CD4-positive, alpha-beta T cell (primary cell): Measurements from ENCODE around the gene SYTL2. TPM values are rescaled to one million over a fixed set of nuclear protein-coding genes. Genes with fewer than 3 reads are reported as not detected.

ENCODE experiments used
- ATAC-seq: fragments of 200-7000 bp; cut with Tn5 transposase; one replicate; pipeline ENCODE4 v1.10.0; 2022; ENCODE audit warnings: mild to moderate bottlenecking; ENCODE audit not compliant: poor library complexity
- CTCF ChIA-PET: fragments of 350-600 bp; sonication (Branson Sonifier 250); formaldehyde crosslinking; loops from one replicate; lab custom pipeline; 2021; ENCODE audit warnings: antibody characterized with exemption, inconsistent platforms; lab: Charles Lee
- POLR2A ChIA-PET: fragments of 350-600 bp; sonication (Branson Sonifier 250); formaldehyde crosslinking; loops from one replicate; lab custom pipeline; 2021; ENCODE audit warnings: antibody characterized with exemption, inconsistent platforms; lab: Charles Lee
- DNase-seq, 14 experiments: peaks; one replicate each; pipeline ENCODE4 v3.0.0-alpha.2; 2013 to 2020; ENCODE audit warnings: mixed read lengths in 2 of 14
- H3K27ac ChIP-seq, 2 donors: one replicate each; pipeline versions ENCODE4 v1.5.1 to v1.7.0; 2013; ENCODE audit warnings: low read length in 2 of 2, low read depth in 1 of 2, mild to moderate bottlenecking in 1 of 2
- H3K27me3 ChIP-seq, 2 experiments: 1 replicate in 1 of 2; 2 replicates in 1 of 2; pipeline versions ENCODE4 v1.6.1 to v1.7.0; 2013; ENCODE audit warnings: low read length in 2 of 2, control low read depth in 1 of 2, mild to moderate bottlenecking in 1 of 2, moderate library complexity in 1 of 2; ENCODE audit not compliant: insufficient read depth in 2 of 2, control insufficient read depth in 1 of 2
- H3K36me3 ChIP-seq: one replicate; pipeline ENCODE4 v1.6.1; 2013; ENCODE audit warnings: low read length, control low read depth; ENCODE audit not compliant: insufficient read depth
- H3K4me1 ChIP-seq: one replicate; pipeline ENCODE4 v1.6.1; 2013; ENCODE audit warnings: low read length, control low read depth; ENCODE audit not compliant: insufficient read depth
- H3K4me3 ChIP-seq: one replicate; pipeline ENCODE4 v1.5.1; 2013; ENCODE audit warnings: mild to moderate bottlenecking, low read length, moderate library complexity
- H3K9me3 ChIP-seq, 2 experiments: 1 replicate in 1 of 2; 2 replicates in 1 of 2; pipeline versions ENCODE4 v1.6.1 to v1.7.0; 2013; ENCODE audit warnings: low read length in 2 of 2, mild to moderate bottlenecking in 2 of 2, control low read depth in 1 of 2, moderate library complexity in 1 of 2; ENCODE audit not compliant: control insufficient read depth in 1 of 2, insufficient read depth in 1 of 2
- H3K27ac Mint-ChIP-seq: one replicate; pipeline ENCODE4 v1.8.0; 2020; ENCODE audit warnings: mixed read lengths
- H3K27me3 Mint-ChIP-seq: one replicate; pipeline ENCODE4 v1.8.0; 2021; ENCODE audit warnings: mixed read lengths
- H3K36me3 Mint-ChIP-seq: one replicate; pipeline ENCODE4 v1.8.0; 2021; ENCODE audit warnings: low read depth, mixed read lengths
- H3K4me1 Mint-ChIP-seq: one replicate; pipeline ENCODE4 v1.8.0; 2021; ENCODE audit warnings: low read depth, mixed read lengths
- H3K4me3 Mint-ChIP-seq: one replicate; pipeline ENCODE4 v1.8.0; 2020; ENCODE audit warnings: mild to moderate bottlenecking, mixed read lengths
- H3K9me3 Mint-ChIP-seq: one replicate; pipeline ENCODE4 v1.8.0; 2020; ENCODE audit warnings: mixed read lengths
- intact Hi-C, 2 experiments: fragments of 100-400 bp; cut with DNase I in 1 of 2; cut with micrococcal nuclease in 1 of 2; formaldehyde crosslinking; loops; one replicate each; pipeline versions ENCODE4 v1.15.1 to v1.9.0; 2023 to 2025; cut with DNase I, micrococcal nuclease
- total RNA-seq, 174 experiments: library from RNA in 2 of 174; stranded (reverse) in 2 of 174; gene quantifications; one replicate each; pipeline ENCODE4 v1.2.3 and lab custom pipeline; 2021 to 2026
- TF ChIP-seq, protein P1 (sequence below): fragments of 200-600 bp; IDR thresholded peaks from one replicate; pipeline ENCODE4 v1.8.0; 2022; ENCODE audit warnings: antibody characterized with exemption, mild to moderate bottlenecking

Gene SYTL2
- total RNA-seq, 2 experiments from 2014 or later = 35.4 to 36.7 TPM

DNA sequence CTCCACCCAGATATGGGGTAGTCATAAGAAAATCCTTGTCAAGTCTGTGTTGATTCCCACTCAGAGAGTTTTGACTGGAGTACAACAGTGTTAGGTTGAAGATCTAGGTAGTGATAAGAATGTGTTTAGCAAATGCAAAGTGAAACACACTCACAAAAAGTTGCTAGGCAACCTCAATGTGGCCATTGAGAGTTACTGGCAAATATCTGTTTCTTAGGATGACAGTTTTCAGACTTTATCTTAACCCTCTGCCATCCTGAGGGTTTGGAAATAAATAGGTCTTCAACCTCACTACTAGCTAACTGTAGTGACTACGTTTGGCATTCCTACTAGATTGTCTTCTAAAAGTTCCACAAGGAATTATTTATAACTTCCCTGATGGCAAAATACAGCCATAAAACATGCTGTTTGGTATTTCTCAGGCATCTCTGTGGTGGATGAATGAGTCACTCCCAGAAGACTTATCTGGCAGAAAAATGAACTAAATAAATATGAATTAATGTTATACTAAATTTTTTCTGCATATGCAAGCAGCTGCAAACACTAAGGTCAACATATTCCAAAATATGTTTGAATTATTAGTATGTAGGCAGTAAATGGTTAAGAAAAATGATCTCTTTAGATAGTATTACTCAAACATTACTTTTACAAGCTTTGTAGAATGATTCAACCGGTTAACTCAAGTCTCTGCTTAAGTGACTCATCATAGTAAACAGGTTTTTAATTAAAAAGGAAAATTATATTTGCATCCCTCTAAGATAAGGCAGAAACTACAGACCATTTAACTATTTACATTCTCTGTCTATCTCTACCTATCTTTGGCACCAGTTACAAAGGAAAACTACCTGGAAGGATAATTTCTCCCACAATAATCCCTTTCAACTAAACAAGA is 17.1 kb upstream of the SYTL2 start:
- Mint-ChIP-seq H3K36me3 (no peaks in the 10 kb centered on the region), H3K27ac (peak overlapping the region; percentile 86), H3K4me1 (peaks cover 48% of the 10 kb centered on the region), H3K27me3 (no peaks in the 10 kb centered on the region), H3K9me3 (no peaks in the 10 kb centered on the region), H3K4me3 (peak overlapping the region; percentile 21)
- POLR2A ChIA-PET = interaction anchor here (1.2 to 1.9 kb wide), 2 partner anchors 18 to 164 kb away, joined by 3 to 8 read pairs; partner anchors contain the start of gene CREBZF
- no peak overlapping the region for H3K4me3 ChIP-seq
- TF ChIP-seq, protein P1, sequence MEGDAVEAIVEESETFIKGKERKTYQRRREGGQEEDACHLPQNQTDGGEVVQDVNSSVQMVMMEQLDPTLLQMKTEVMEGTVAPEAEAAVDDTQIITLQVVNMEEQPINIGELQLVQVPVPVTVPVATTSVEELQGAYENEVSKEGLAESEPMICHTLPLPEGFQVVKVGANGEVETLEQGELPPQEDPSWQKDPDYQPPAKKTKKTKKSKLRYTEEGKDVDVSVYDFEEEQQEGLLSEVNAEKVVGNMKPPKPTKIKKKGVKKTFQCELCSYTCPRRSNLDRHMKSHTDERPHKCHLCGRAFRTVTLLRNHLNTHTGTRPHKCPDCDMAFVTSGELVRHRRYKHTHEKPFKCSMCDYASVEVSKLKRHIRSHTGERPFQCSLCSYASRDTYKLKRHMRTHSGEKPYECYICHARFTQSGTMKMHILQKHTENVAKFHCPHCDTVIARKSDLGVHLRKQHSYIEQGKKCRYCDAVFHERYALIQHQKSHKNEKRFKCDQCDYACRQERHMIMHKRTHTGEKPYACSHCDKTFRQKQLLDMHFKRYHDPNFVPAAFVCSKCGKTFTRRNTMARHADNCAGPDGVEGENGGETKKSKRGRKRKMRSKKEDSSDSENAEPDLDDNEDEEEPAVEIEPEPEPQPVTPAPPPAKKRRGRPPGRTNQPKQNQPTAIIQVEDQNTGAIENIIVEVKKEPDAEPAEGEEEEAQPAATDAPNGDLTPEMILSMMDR = no peak
- peak overlapping the region in 1 of 2 donors; percentile 2 for H3K27ac ChIP-seq
- peaks cover 43% of the 10 kb centered on the region for H3K4me1 ChIP-seq
- CTCF ChIA-PET = interaction anchor here (0.9 to 2.3 kb wide), 4 partner anchors 18 to 133 kb away, joined by 3 to 9 read pairs (median 6); partner anchors contain the start of gene CCDC83
- DNase-seq (peak in 5 of 14 experiments; percentile 17 to 81 (median 76)), ATAC-seq (peak; percentile 35)
- H3K36me3 ChIP-seq = no peaks in the 10 kb centered on the region
- no peaks in the 10 kb centered on the region for H3K9me3 ChIP-seq
- H3K27me3 ChIP-seq = no peaks in the 10 kb centered on the region
- intact Hi-C loops = no loop called here

DNA sequence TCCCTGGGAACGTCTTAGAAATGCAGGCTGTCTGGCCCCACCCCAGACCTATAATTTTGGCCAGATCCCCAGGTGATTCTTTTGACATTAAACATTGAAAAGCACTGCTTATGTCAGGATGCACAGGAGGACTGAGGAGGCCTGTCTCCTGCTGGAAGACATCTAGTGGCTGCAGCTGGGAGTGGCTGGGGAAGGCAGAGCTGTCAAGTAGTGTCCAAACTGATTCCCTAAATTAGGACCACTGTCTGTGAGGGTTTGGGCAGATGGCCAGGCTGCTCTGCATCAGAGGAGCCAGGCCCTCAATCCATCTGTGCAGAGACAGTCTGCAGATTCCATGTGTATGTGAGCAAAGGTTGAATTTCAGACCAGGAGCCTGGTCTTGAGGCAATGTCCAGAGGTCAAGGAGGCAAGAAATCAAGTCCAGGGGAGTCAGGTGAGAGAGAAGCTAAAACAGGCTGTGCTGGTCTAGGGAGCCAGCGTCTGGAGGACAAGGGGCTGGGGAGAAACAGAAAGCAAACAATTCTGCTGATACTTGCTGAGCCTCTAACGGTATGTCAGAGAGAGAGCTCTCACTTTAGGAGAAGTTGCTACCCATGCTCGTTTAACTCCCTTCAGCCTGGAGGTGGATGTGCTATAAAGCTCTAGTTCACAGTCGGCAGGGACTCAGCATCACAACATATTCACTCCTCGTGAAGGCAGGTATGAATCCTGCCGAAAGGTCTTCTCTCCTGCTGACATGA is 15.3 kb upstream of the SYTL2 start:
- DNase-seq (peak in 4 of 14 experiments; percentile 26 to 53 (median 48)), ATAC-seq (no peak)
- no peaks in the 10 kb centered on the region for H3K27me3 ChIP-seq
- H3K27ac ChIP-seq = peak overlapping the region in 1 of 2 donors; percentile 49
- no peak overlapping the region for H3K4me3 ChIP-seq
- H3K9me3 ChIP-seq = no peaks in the 10 kb centered on the region
- ChIA-PET POLR2A (interaction anchor here (0.7 to 5.0 kb wide), 7 partner anchors 12 to 179 kb away, joined by 3 to 48 read pairs (median 5); partner anchors contain the start of genes CCDC83, CREBZF and TMEM126A), CTCF (interaction anchor here (1.0 to 2.7 kb wide), 6 partner anchors 12 to 161 kb away, joined by 3 to 15 read pairs (median 4); partner anchors contain the start of genes CCDC83 and CREBZF)
- H3K4me1 ChIP-seq = peaks cover 59% of the 10 kb centered on the region
- H3K36me3 ChIP-seq = no peaks in the 10 kb centered on the region
- H3K4me1 Mint-ChIP-seq = peaks cover 65% of the 10 kb centered on the region
- no peaks in the 10 kb centered on the region for H3K27me3 Mint-ChIP-seq
- peak overlapping the region; percentile 22 for H3K4me3 Mint-ChIP-seq
- H3K36me3 Mint-ChIP-seq = no peaks in the 10 kb centered on the region
- peak overlapping the region; percentile 86 for H3K27ac Mint-ChIP-seq
- TF ChIP-seq, protein P1 = peak; percentile 33
- intact Hi-C loops = no loop called here
- H3K9me3 Mint-ChIP-seq = no peaks in the 10 kb centered on the region

DNA sequence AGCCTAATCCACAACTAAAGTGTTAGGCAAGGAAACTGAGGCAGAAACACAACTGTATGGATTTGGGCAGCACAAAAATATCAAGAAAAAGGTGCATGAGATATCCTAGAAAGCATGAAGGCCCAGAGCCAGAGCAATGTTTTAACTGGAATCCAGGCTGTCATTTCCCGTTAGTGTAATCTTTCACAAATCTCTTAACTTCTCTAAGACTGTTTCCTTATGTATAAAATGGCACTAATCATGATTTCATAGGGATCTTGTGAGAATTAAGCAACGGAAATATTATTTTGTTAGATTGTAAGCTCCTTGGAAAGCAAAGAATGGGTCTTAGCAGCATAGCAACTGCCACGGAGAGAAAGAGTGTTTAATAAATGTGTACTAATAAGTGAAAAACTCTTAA is 14.7 kb upstream of the SYTL2 start:
- POLR2A ChIA-PET = interaction anchor here (2.1 to 5.0 kb wide), 4 partner anchors 15 to 161 kb away, joined by 5 to 48 read pairs (median 22); partner anchors contain the start of genes CREBZF and SYTL2
- no peaks in the 10 kb centered on the region for H3K36me3 Mint-ChIP-seq
- ATAC-seq = no peak

More for the DNA sequence above, 14.7 kb upstream of the SYTL2 start:
- Histone ChIP-seq H3K27me3 (no peaks in the 10 kb centered on the region), H3K27ac (no peak overlapping the region), H3K36me3 (no peaks in the 10 kb centered on the region), H3K4me3 (no peak overlapping the region), H3K9me3 (no peaks in the 10 kb centered on the region), H3K4me1 (peaks cover 60% of the 10 kb centered on the region)
- TF ChIP-seq, protein P1 = no peak
- no peaks in the 10 kb centered on the region for H3K9me3 Mint-ChIP-seq
- peak overlapping the region; percentile 86 for H3K27ac Mint-ChIP-seq
- no peak for DNase-seq
- CTCF ChIA-PET = interaction anchor here (1.0 to 2.7 kb wide), 4 partner anchors 17 to 161 kb away, joined by 3 to 15 read pairs (median 8); partner anchors contain the start of genes CCDC83 and CREBZF
- H3K27me3 Mint-ChIP-seq = no peaks in the 10 kb centered on the region
- intact Hi-C loops = no loop called here
- no peak overlapping the region for H3K4me3 Mint-ChIP-seq
- H3K4me1 Mint-ChIP-seq = peaks cover 69% of the 10 kb centered on the region
